ENCODE data around the gene MYADML2. TPM values are rescaled to one million over a fixed set of nuclear protein-coding genes. Genes with fewer than 3 reads are reported as not detected.

The MYADML2 gene
- total and polyA plus RNA-seq, 2 of the 8 experiments (the other 6 are each of a cell fraction or from before 2014, with no cell fraction given): 0.26 to 0.47 TPM

GRCh38 chr17:81955058-81955681, 8.1 kb upstream of the MYADML2 start:
- Histone ChIP-seq H4K5ac (ENCODE audit: insufficient read length, low read depth, low read length) (no peak overlapping the region), H3K79me1 (ENCODE audit: low read depth, low read length) (no peaks in the 10 kb centered on the region), H2AFZ (ENCODE audit: low read length) (no peak overlapping the region), H3K4ac (replicated peaks; ENCODE audit: insufficient read length, low read depth, low read length) (no peak overlapping the region), H3K23ac (ENCODE audit: insufficient read length) (no peak overlapping the region), H3K9ac (replicated peaks in 1 of 4; ENCODE audit: extremely low read depth in 1 of 4, low read depth in 3 of 4, low read length in 3 of 4) (no peak overlapping the region), H3K27ac (ENCODE audit: low read depth, low read length) (no peak overlapping the region), H3K27me3 (replicated peaks in 1 of 4; ENCODE audit: control insufficient read depth in 3 of 4, extremely low read depth in 1 of 4, insufficient read depth in 3 of 4, low read length in 3 of 4) (peaks cover 25 to 47% (median 26%) of the 10 kb centered on the region in 4 experiments), H2BK120ac (replicated peaks; ENCODE audit: low read depth, low read length) (no peak overlapping the region), H3K14ac (ENCODE audit: insufficient read length) (no peak overlapping the region), H3K4me2 (ENCODE audit: insufficient read depth in 1 of 2, low read depth in 2 of 2, low read length in 2 of 2) (no peak overlapping the region), H2BK20ac (ENCODE audit: low read length) (no peak overlapping the region), H3K79me2 (ENCODE audit: control insufficient read depth in 1 of 2, insufficient read depth in 2 of 2, low read length in 2 of 2) (no peaks in the 10 kb centered on the region), H3K9me3 (ENCODE audit: insufficient read depth in 2 of 2, low read depth in 1 of 2, low read length in 1 of 2) (no peaks in the 10 kb centered on the region), H2BK5ac (ENCODE audit: low read depth, low read length) (no peak overlapping the region), H2AK5ac (ENCODE audit: low read depth, low read length) (no peak overlapping the region), H3K4me1 (replicated peaks in 1 of 4; ENCODE audit: control insufficient read depth in 3 of 4, insufficient read depth in 4 of 4, low read length in 3 of 4) (peaks cover 0 to 3% (median 1%) of the 10 kb centered on the region in 4 experiments; a peak in 2 of 7 replicates), H3K23me2 (ENCODE audit: low read depth, low read length) (peaks cover under 1% of the 10 kb centered on the region; the same call in 1 of the 2 replicates), H2BK15ac (ENCODE audit: low read length) (no peak overlapping the region), H2BK12ac (ENCODE audit: low read depth, low read length) (no peak overlapping the region), H4K8ac (ENCODE audit: extremely low read depth, insufficient read depth, low read length) (no peak overlapping the region), H4K91ac (replicated peaks; ENCODE audit: insufficient read length, low read length) (no peak overlapping the region), H3K36me3 (ENCODE audit: control insufficient read depth in 2 of 4, insufficient read depth in 4 of 4, low read length in 3 of 4) (peaks cover 0 to 7% (median 0%) of the 10 kb centered on the region in 4 experiments; a peak in 1 of 8 replicates), H3K56ac (replicated peaks; ENCODE audit: insufficient read length, low read depth, low read length) (no peak overlapping the region), H4K20me1 (replicated peaks in 1 of 2; ENCODE audit: control insufficient read depth in 1 of 2, insufficient read depth in 2 of 2, low read length in 2 of 2) (no peaks in the 10 kb centered on the region), H3K4me3 (ENCODE audit: extremely low read depth in 1 of 4, insufficient read depth in 2 of 4, low read depth in 3 of 4, low read length in 4 of 4) (no peak overlapping the region), H3K18ac (ENCODE audit: extremely low read depth, low read length) (no peak overlapping the region)
- WGBS, 2 experiments (ENCODE audit: extremely low coverage in 1 of 2, insufficient coverage in 1 of 2, insufficient read length in 1 of 2, insufficient replicate concordance in 2 of 2, low coverage in 1 of 2, low lambda C conversion rate in 2 of 2, missing lambda C conversion rate in 1 of 2): 90% methylated on average over 19 of the region's 26 CpGs; no CpG with 5 or more reads in 1 of the 2 experiments
- POLR2A ChIA-PET (ENCODE audit: partially characterized antibody): interaction anchor here (0.6 to 2.8 kb wide), 10 partner anchors 12 to 89 kb away, joined by 3 to 10 read pairs (median 3); partner anchors contain the start of genes ASPSCR1 and PYCR1
- TF ChIP-seq HDAC2 (IDR thresholded peaks at IDR 0.05; ENCODE audit: borderline replicate concordance in 1 of 2, low read depth in 2 of 2, low read length in 2 of 2) (no peak), BRCA1 (IDR thresholded peaks at IDR 0.05; ENCODE audit: low read depth, low read length) (no peak), EP300 (IDR thresholded peaks at IDR 0.05; ENCODE audit: borderline replicate concordance in 1 of 2, low read depth in 2 of 2, low read length in 2 of 2) (no peak)
- FAIRE-seq (no peak), DNase-seq (ENCODE audit: low read depth in 1 of 2, low spot score in 2 of 2) (no peak)
- CTCF ChIA-PET (ENCODE audit: partially characterized antibody): interaction anchor here (1.0 to 1.6 kb wide), 6 partner anchors 14 to 85 kb away, joined by 3 to 7 read pairs (median 4); partner anchors contain the start of gene PYCR1
